ENCODE results near the gene ZDHHC1. TPM values are rescaled to one million over a fixed set of nuclear protein-coding genes. Genes with fewer than 3 reads are reported as not detected.

ZDHHC1 gene
- total RNA-seq, 4 donors from 2014 or later: 7.1 to 36.3 (median 20.5) TPM

GRCh38 chr16:67407176-67407787, 9.0 kb downstream of the ZDHHC1 start:
- in situ Hi-C loops (cut with MboI; ENCODE audit: low pct_ligation_motif_present in 1 of 4, low pct_unique_long_range_greater_than_20kb in 1 of 4, low sequenced_read_pairs in 3 of 4): no loop called here
- 90% methylated on average over 7 of the region's 7 CpGs; no CpG with 5 or more reads in 1 of the 2 donors for WGBS, 2 donors (ENCODE audit: low coverage in 1 of 2)
- no peak for DNase-seq
- Histone ChIP-seq H3K9me3 (no peaks in the 10 kb centered on the region), H3K27ac (peak overlapping the region; percentile 12 to 81 (median 47)), H3K36me3 (no peaks in the 10 kb centered on the region), H3K4me1 (peaks cover 5 to 24% (median 12%) of the 10 kb centered on the region in 4 donors), H3K4me3 (no peak overlapping the region), H3K27me3 (no peaks in the 10 kb centered on the region)
- TF ChIP-seq EP300 (IDR thresholded peaks at IDR 0.05; ENCODE audit: low read depth): no peak
- TF ChIP-seq POLR2AphosphoS5 (IDR thresholded peaks at IDR 0.05): no peak
- TF ChIP-seq POLR2A (IDR thresholded peaks at IDR 0.05): no peak
- intact Hi-C loops (cut with DNase I; ENCODE audit: low total_unique reads): no loop called here

GRCh38 chr16:67406111-67406971, 9.9 kb downstream of the ZDHHC1 start:
- intact Hi-C loops (cut with DNase I; ENCODE audit: low total_unique reads) (no loop called here), in situ Hi-C loops (cut with MboI; ENCODE audit: low pct_ligation_motif_present in 1 of 4, low pct_unique_long_range_greater_than_20kb in 1 of 4, low sequenced_read_pairs in 3 of 4) (no loop called here)
- TF ChIP-seq POLR2A (IDR thresholded peaks at IDR 0.05): no peak
- TF ChIP-seq CTCF (IDR thresholded peaks at IDR 0.05): no peak
- TF ChIP-seq POLR2AphosphoS5 (IDR thresholded peaks at IDR 0.05): no peak
- no peak for TF ChIP-seq EP300 (IDR thresholded peaks at IDR 0.05; ENCODE audit: low read depth)
- no peaks in the 10 kb centered on the region for H3K36me3 ChIP-seq
- no peaks in the 10 kb centered on the region for H3K27me3 ChIP-seq
- peaks cover 5 to 24% (median 12%) of the 10 kb centered on the region in 4 donors for H3K4me1 ChIP-seq
- H3K9me3 ChIP-seq: no peaks in the 10 kb centered on the region
- H3K4me3 ChIP-seq: no peak overlapping the region
- WGBS, 2 donors (ENCODE audit: low coverage in 1 of 2): 60 to 80% methylated on average over 1 to 18 of the region's 18 CpGs
- H3K27ac ChIP-seq: peak overlapping the region; percentile 37 to 81 (median 60)
- no peak for DNase-seq

- no peak for DNase-seq
- intact Hi-C loops (cut with DNase I; ENCODE audit: low total_unique reads): no loop called here
Measured at GRCh38 chr16:67405336-67405735, 10.9 kb downstream of the ZDHHC1 start.

GRCh38 chr16:67404740-67405226, 11.5 kb downstream of the ZDHHC1 start:
- Histone ChIP-seq H3K4me3 (no peak overlapping the region), H3K9me3 (no peaks in the 10 kb centered on the region), H3K36me3 (no peaks in the 10 kb centered on the region), H3K4me1 (peaks cover 5 to 26% (median 13%) of the 10 kb centered on the region in 4 donors), H3K27me3 (no peaks in the 10 kb centered on the region), H3K27ac (peak overlapping the region; percentile 79 to 83 (median 82))
- DNase-seq: peak; percentile 87
- in situ Hi-C loops (cut with MboI; ENCODE audit: low pct_ligation_motif_present in 1 of 4, low pct_unique_long_range_greater_than_20kb in 1 of 4, low sequenced_read_pairs in 3 of 4): no loop called here
- 79% methylated on average over 5 of the region's 5 CpGs; no CpG with 5 or more reads in 1 of the 2 donors for WGBS, 2 donors (ENCODE audit: low coverage in 1 of 2)
- intact Hi-C loops (cut with DNase I; ENCODE audit: low total_unique reads): no loop called here
- TF ChIP-seq EP300 (IDR thresholded peaks at IDR 0.05; ENCODE audit: low read depth) (peak; percentile 90), POLR2AphosphoS5 (IDR thresholded peaks at IDR 0.05) (peak; percentile 50 to 87 (median 82)), CTCF (IDR thresholded peaks at IDR 0.05) (no peak), POLR2A (IDR thresholded peaks at IDR 0.05) (no peak)

More at GRCh38 chr16:67405336-67405735, 10.9 kb downstream of the ZDHHC1 start:
- in situ Hi-C loops (cut with MboI; ENCODE audit: low pct_ligation_motif_present in 1 of 4, low pct_unique_long_range_greater_than_20kb in 1 of 4, low sequenced_read_pairs in 3 of 4): no loop called here
- Histone ChIP-seq H3K4me3 (no peak overlapping the region), H3K9me3 (no peaks in the 10 kb centered on the region), H3K4me1 (peaks cover 5 to 24% (median 12%) of the 10 kb centered on the region in 4 donors), H3K27ac (peak overlapping the region; percentile 49 to 81 (median 69)), H3K27me3 (no peaks in the 10 kb centered on the region), H3K36me3 (no peaks in the 10 kb centered on the region)
- 92 to 100% methylated on average over 2 to 8 of the region's 8 CpGs for WGBS, 2 donors (ENCODE audit: low coverage in 1 of 2)
- no peak for TF ChIP-seq EP300 (IDR thresholded peaks at IDR 0.05; ENCODE audit: low read depth)
- no peak for TF ChIP-seq POLR2A (IDR thresholded peaks at IDR 0.05)
